IMR-90 (cell line): ENCODE measurements around the gene ZNF407. TPM values are rescaled to one million over a fixed set of nuclear protein-coding genes. Genes with fewer than 3 reads are reported as not detected.

Source experiments
- ATAC-seq: fragments of 200-7000 bp; cut with Tn5 transposase; 2 replicates; pipeline ENCODE4 v1.9.1; 2020; ENCODE audit warnings: low read depth, mild to moderate bottlenecking, moderate library complexity
- BruUV-seq: library from RNA; stranded (reverse); fragments of 400-500 nt; replicated peaks from 2 replicates; lab custom pipeline; 2021; lab: Mats Ljungman, UMichigan
- CTCF ChIA-PET: fragments of 300-600 bp; formaldehyde crosslinking; extraction: SDS; loops from one replicate; lab custom pipeline; 2021; ENCODE audit warnings: antibody characterized with exemption; lab: Yijun Ruan, JAX
- POLR2A ChIA-PET: fragments of 300-600 bp; sonication (Branson Sonifier 250); formaldehyde crosslinking; loops from one replicate; lab custom pipeline; 2022; ENCODE audit warnings: antibody characterized with exemption; ENCODE audit not compliant: unreplicated experiment; lab: Charles Lee
- DNase-seq: peaks from one replicate; pipeline ENCODE4 v3.0.0; 2013
- H2AFZ ChIP-seq: replicated peaks from 2 replicates; pipeline ENCODE3; 2013; ENCODE audit warnings: low read length, mild to moderate bottlenecking; ENCODE audit not compliant: poor library complexity
- H2AK5ac ChIP-seq: 2 replicates; pipeline ENCODE4 v1.6.1; 2013; ENCODE audit warnings: low read depth, low read length, inconsistent platforms
- H2AK9ac ChIP-seq: replicated peaks from 2 replicates; pipeline ENCODE3; 2013; ENCODE audit warnings: mild to moderate bottlenecking, low read depth, low read length, moderate library complexity; ENCODE audit not compliant: poor library complexity
- H2BK120ac ChIP-seq: 2 replicates; pipeline ENCODE4 v1.6.1; 2013; ENCODE audit warnings: low read depth, low read length, inconsistent platforms
- H2BK15ac ChIP-seq: 3 replicates; pipeline ENCODE4 v1.6.1; 2013; ENCODE audit warnings: low read depth, low read length, inconsistent platforms
- H2BK20ac ChIP-seq: 2 replicates; pipeline ENCODE4 v1.6.1; 2013; ENCODE audit warnings: low read depth, mild to moderate bottlenecking, inconsistent platforms, low read length, moderate library complexity
- H2BK5ac ChIP-seq: 2 replicates; pipeline ENCODE4 v1.6.1; 2013; ENCODE audit warnings: mild to moderate bottlenecking, low read depth, low read length, inconsistent platforms; ENCODE audit not compliant: poor library complexity, severe bottlenecking
- H3K14ac ChIP-seq: replicated peaks from 2 replicates; pipeline ENCODE4 v1.6.1; 2013; ENCODE audit warnings: low read depth, low read length, inconsistent platforms
- H3K18ac ChIP-seq: 2 replicates; pipeline ENCODE4 v1.6.1; 2013; ENCODE audit warnings: low read depth, low read length, control low read depth
- H3K23ac ChIP-seq: 2 replicates; pipeline ENCODE4 v1.6.1; 2013; ENCODE audit warnings: low read depth, low read length, inconsistent platforms
- H3K27ac ChIP-seq: 2 replicates; pipeline ENCODE4 v1.5.1; 2013; ENCODE audit warnings: mild to moderate bottlenecking, control low read depth, low read length; ENCODE audit not compliant: insufficient read depth
- H3K27me3 ChIP-seq: 2 replicates; pipeline ENCODE4 v1.6.1; 2013; ENCODE audit warnings: low read length; ENCODE audit not compliant: control insufficient read depth, insufficient read depth
- H3K36me3 ChIP-seq: 2 replicates; pipeline ENCODE4 v1.6.1; 2013; ENCODE audit warnings: low read length, mixed read lengths; ENCODE audit not compliant: control insufficient read depth, insufficient read depth
- H3K4ac ChIP-seq: 2 replicates; pipeline ENCODE4 v1.6.1; 2013; ENCODE audit warnings: low read depth, low read length, inconsistent platforms
- H3K4me1 ChIP-seq: 2 replicates; pipeline ENCODE4 v1.6.1; 2013; ENCODE audit warnings: low read length, mixed read lengths; ENCODE audit not compliant: control insufficient read depth, insufficient read depth
- H3K4me2 ChIP-seq: 2 replicates; pipeline ENCODE4 v1.6.1; 2013; ENCODE audit warnings: low read depth, mild to moderate bottlenecking, control low read depth, low read length, moderate library complexity
- H3K4me3 ChIP-seq: 2 replicates; pipeline ENCODE4 v1.5.1; 2013; ENCODE audit warnings: low read depth, mild to moderate bottlenecking, control low read depth, low read length, moderate library complexity; ENCODE audit not compliant: insufficient read depth
- H3K56ac ChIP-seq: 2 replicates; pipeline ENCODE4 v1.6.1; 2013; ENCODE audit warnings: low read length, inconsistent platforms; ENCODE audit not compliant: insufficient read depth; ENCODE audit errors: extremely low read depth
- H3K79me1 ChIP-seq, 2 experiments: 2 replicates each; pipeline ENCODE4 v1.6.1; 2013; ENCODE audit warnings: low read length in 2 of 2, inconsistent platforms in 1 of 2, low read depth in 1 of 2
- H3K9ac ChIP-seq: 2 replicates; pipeline ENCODE4 v1.6.1; 2013; ENCODE audit warnings: low read depth, low read length, control low read depth
- H3K9me1 ChIP-seq: 2 replicates; pipeline ENCODE4 v1.6.1; 2013; ENCODE audit warnings: low read length, inconsistent platforms; ENCODE audit not compliant: insufficient read depth
- H3K9me3 ChIP-seq: 2 replicates; pipeline ENCODE4 v1.6.1; 2013; ENCODE audit warnings: low read length; ENCODE audit not compliant: control insufficient read depth, insufficient read depth
- H4K20me1 ChIP-seq: 2 replicates; pipeline ENCODE4 v1.6.1; 2013; ENCODE audit warnings: low read length, inconsistent platforms; ENCODE audit not compliant: insufficient read depth
- H4K5ac ChIP-seq: 2 replicates; pipeline ENCODE4 v1.6.1; 2013; ENCODE audit warnings: mild to moderate bottlenecking, low read depth, low read length, control low read depth
- H4K8ac ChIP-seq, 2 experiments: 2 replicates each; pipeline ENCODE4 v1.6.1; 2013; ENCODE audit warnings: low read depth in 2 of 2, low read length in 2 of 2, control low read depth in 1 of 2, inconsistent platforms in 1 of 2
- H4K91ac ChIP-seq: 2 replicates; pipeline ENCODE4 v1.6.1; 2013; ENCODE audit warnings: low read depth, low read length, inconsistent platforms; ENCODE audit not compliant: insufficient read depth
- CEBPB ChIP-seq: IDR thresholded peaks from 2 replicates; pipeline ENCODE4 v1.6.1; 2012; ENCODE audit warnings: low read depth, low read length, improper control_type of control experiment
- WGBS, 2 experiments: methylation state at CpG; one replicate each; pipeline versions ENCODE4 v1.1.5 to v1.1.7; 2013; ENCODE audit warnings: missing lambda C conversion rate in 2 of 2; ENCODE audit not compliant: insufficient read length in 1 of 2; ENCODE audit errors: extremely low coverage in 2 of 2; 5-methylcytosine and 5-hydroxymethylcytosine counted together
- dilution Hi-C: fragments of 300-500 bp; cut with HindIII; formaldehyde crosslinking; loops from one replicate; pipeline ENCODE4 v1.14.3; 2018; ENCODE audit warnings: low sequenced_read_pairs; ENCODE audit not compliant: unreplicated experiment
- in situ Hi-C: fragments of 300-500 bp; cut with MboI; formaldehyde crosslinking; loops from 3 replicates; pipeline ENCODE4 v1.14.3; 2019; ENCODE audit warnings: low sequenced_read_pairs, inconsistent platforms, mixed read lengths
- intact Hi-C: fragments of 100-400 bp; cut with micrococcal nuclease; formaldehyde crosslinking; loops from 2 replicates; pipeline ENCODE4 v1.10.0; 2022
- polyA plus RNA-seq, 3 experiments: library from polyadenylated mRNA; depleted of rRNA; stranded (reverse); fragments of >200 nt; gene quantifications; 2 replicates each; pipeline ENCODE4 v1.2.3, GENCODE V29; 2012; ENCODE audit warnings: low replicate concordance in 1 of 3
- total RNA-seq: library from RNA; depleted of rRNA; stranded (reverse); fragments of >200 nt; gene quantifications from 2 replicates; pipeline ENCODE4 v1.2.3, GENCODE V29; 2012
- TF ChIP-seq, protein P1 (sequence below): fragments of 150-350 bp; IDR thresholded peaks from 2 replicates; pipeline ENCODE4 v1.6.1; 2016; ENCODE audit warnings: low read depth, mild to moderate bottlenecking, low read length, moderate library complexity, borderline replicate concordance

The ZNF407 gene
- total and polyA plus RNA-seq, 2 of the 4 experiments (the other 2 are of a cell fraction): 3.1 to 20.1 TPM

DNA sequence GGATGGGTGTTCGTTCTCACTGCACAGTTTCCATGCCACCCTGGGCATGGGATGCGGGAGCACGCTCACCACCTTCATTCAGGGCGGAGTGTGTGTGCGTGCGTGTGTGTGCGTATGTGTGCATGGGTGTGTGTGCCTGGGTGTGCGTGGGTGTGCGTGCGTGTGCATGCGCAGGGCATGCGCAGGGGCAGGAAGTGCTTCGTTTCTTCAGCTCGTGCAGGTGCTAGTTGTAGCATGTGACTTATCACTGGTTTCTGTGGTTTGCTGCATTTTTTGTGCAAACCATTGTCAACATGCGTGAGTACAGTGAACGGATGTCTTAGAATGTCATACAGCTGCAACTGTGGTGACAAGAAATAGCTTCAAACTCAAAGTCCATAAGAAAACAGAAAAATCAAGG, 431.8 kb downstream of the ZNF407 start:
- Histone ChIP-seq H3K18ac (no peak overlapping the region), H2BK20ac (no peak overlapping the region), H3K9me1 (peaks cover 8% of the 10 kb centered on the region; the same call in 1 of the 2 replicates), H3K9me3 (no peaks in the 10 kb centered on the region), H3K79me1 (no peaks in the 10 kb centered on the region; a peak in 1 of 4 replicates), H2BK5ac (no peak overlapping the region), H2BK15ac (no peak overlapping the region), H3K9ac (no peak overlapping the region), H3K4me2 (no peak overlapping the region), H3K4me3 (no peak overlapping the region), H4K8ac (no peak overlapping the region), H3K27ac (no peak overlapping the region), H3K4ac (no peak overlapping the region), H4K5ac (no peak overlapping the region), H2BK120ac (no peak overlapping the region), H3K4me1 (peaks cover 3% of the 10 kb centered on the region), H3K36me3 (no peaks in the 10 kb centered on the region), H2AK9ac (no peak overlapping the region), H3K27me3 (no peaks in the 10 kb centered on the region), H3K23ac (no peak overlapping the region), H2AFZ (no peak overlapping the region), H3K56ac (no peak overlapping the region), H3K14ac (no peak overlapping the region), H4K20me1 (no peaks in the 10 kb centered on the region), H2AK5ac (no peak overlapping the region), H4K91ac (no peak overlapping the region)
- dilution Hi-C loops (no loop called here), intact Hi-C loops (loop anchor here (10.0 kb wide), 1 partner anchor 185 kb away; no protein-coding TSS in a partner anchor), in situ Hi-C loops (no loop called here)
- ATAC-seq: no peak
- no peak for TF ChIP-seq CEBPB
- TF ChIP-seq, protein P1, sequence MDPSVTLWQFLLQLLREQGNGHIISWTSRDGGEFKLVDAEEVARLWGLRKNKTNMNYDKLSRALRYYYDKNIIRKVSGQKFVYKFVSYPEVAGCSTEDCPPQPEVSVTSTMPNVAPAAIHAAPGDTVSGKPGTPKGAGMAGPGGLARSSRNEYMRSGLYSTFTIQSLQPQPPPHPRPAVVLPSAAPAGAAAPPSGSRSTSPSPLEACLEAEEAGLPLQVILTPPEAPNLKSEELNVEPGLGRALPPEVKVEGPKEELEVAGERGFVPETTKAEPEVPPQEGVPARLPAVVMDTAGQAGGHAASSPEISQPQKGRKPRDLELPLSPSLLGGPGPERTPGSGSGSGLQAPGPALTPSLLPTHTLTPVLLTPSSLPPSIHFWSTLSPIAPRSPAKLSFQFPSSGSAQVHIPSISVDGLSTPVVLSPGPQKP: no peak
- BruUV-seq: no TSS peak
- ChIA-PET POLR2A (no interaction called here), CTCF (interaction anchor here (1.4 kb wide), 1 partner anchor 11 kb away, joined by 4 read pairs; no protein-coding TSS in a partner anchor)
- 97% methylated on average over 11 of the region's 16 CpGs; no CpG with 5 or more reads in 1 of the 2 experiments for WGBS, 2 experiments
- no peak for DNase-seq
